KOPT-K1 (cell line): ENCODE results near the gene HMGCS2.
"Not testable (repeated sequence)": the region's sequence is repeated elsewhere in the genome, so short reads cannot be mapped to it uniquely, and the experiment has no call there.

ENCODE experiments used
- H3K27ac ChIP-seq: fragments of 200-600 bp; sonication (generic); 2 replicates; pipeline ENCODE4 v1.5.1; 2016; ENCODE audit warnings: antibody characterized with exemption, mild to moderate bottlenecking, low read depth, low read length; ENCODE audit not compliant: poor library complexity, severe bottlenecking
- H3K36me3 ChIP-seq: fragments of 200-600 bp; sonication (generic); 2 replicates; pipeline ENCODE4 v1.5.1; 2017; ENCODE audit warnings: antibody characterized with exemption, mild to moderate bottlenecking, low read length, moderate library complexity; ENCODE audit not compliant: insufficient read depth
- H3K9me3 ChIP-seq: fragments of 200-600 bp; sonication (generic); 2 replicates; pipeline ENCODE4 v1.5.1; 2017; ENCODE audit warnings: antibody characterized with exemption, low read length, mild to moderate bottlenecking; ENCODE audit not compliant: insufficient read depth, poor library complexity, severe bottlenecking

Gene HMGCS2

GRCh38 chr1:119797162-119797561 lies 28.5 kb upstream of the HMGCS2 start:
- Histone ChIP-seq H3K9me3 (no peaks in the 10 kb centered on the region), H3K27ac (no peak overlapping the region), H3K36me3 (no peaks in the 10 kb centered on the region)

GRCh38 chr1:119795261-119796200 lies 26.8 kb upstream of the HMGCS2 start:
- no peaks in the 10 kb centered on the region for H3K9me3 ChIP-seq
- no peaks in the 10 kb centered on the region for H3K36me3 ChIP-seq
- H3K27ac ChIP-seq: no peak overlapping the region

- no peaks in the 10 kb centered on the region for H3K36me3 ChIP-seq
- no peaks in the 10 kb centered on the region for H3K9me3 ChIP-seq
- no peak overlapping the region for H3K27ac ChIP-seq
These were observed 26.2 kb upstream of the HMGCS2 start for GRCh38 chr1:119794876-119795240.

GRCh38 chr1:119794230-119794875 lies 25.6 kb upstream of the HMGCS2 start:
- Histone ChIP-seq H3K27ac (no peak overlapping the region), H3K36me3 (no peaks in the 10 kb centered on the region), H3K9me3 (no peaks in the 10 kb centered on the region)

- Histone ChIP-seq H3K36me3 (no peaks in the 10 kb centered on the region), H3K27ac (no peak overlapping the region), H3K9me3 (no peaks in the 10 kb centered on the region)
These were observed 22.7 kb upstream of the HMGCS2 start for GRCh38 chr1:119791377-119791776.

GRCh38 chr1:119790451-119791198 lies 21.9 kb upstream of the HMGCS2 start:
- Histone ChIP-seq H3K36me3 (no peaks in the 10 kb centered on the region), H3K9me3 (no peaks in the 10 kb centered on the region), H3K27ac (no peak overlapping the region)

- H3K9me3 ChIP-seq: no peaks in the 10 kb centered on the region
- H3K27ac ChIP-seq: no peak overlapping the region
- H3K36me3 ChIP-seq: no peaks in the 10 kb centered on the region
These were observed 19.1 kb upstream of the HMGCS2 start for GRCh38 chr1:119787776-119788175.

- H3K9me3 ChIP-seq, H3K36me3 ChIP-seq, H3K27ac ChIP-seq: not testable (repeated sequence)
These were observed 17.9 kb upstream of the HMGCS2 start for GRCh38 chr1:119786473-119787050.

GRCh38 chr1:119786046-119786445 lies 17.3 kb upstream of the HMGCS2 start:
- H3K27ac ChIP-seq, H3K9me3 ChIP-seq, H3K36me3 ChIP-seq: not testable (repeated sequence)

- Histone ChIP-seq H3K9me3 (no peaks in the 10 kb centered on the region), H3K36me3 (no peaks in the 10 kb centered on the region), H3K27ac (no peak overlapping the region)
These were observed 15.6 kb upstream of the HMGCS2 start for GRCh38 chr1:119784191-119784781.

GRCh38 chr1:119783354-119784185 lies 14.9 kb upstream of the HMGCS2 start:
- H3K36me3 ChIP-seq: no peaks in the 10 kb centered on the region

GRCh38 chr1:119782631-119783325 lies 14.1 kb upstream of the HMGCS2 start:
- Histone ChIP-seq H3K27ac (no peak overlapping the region), H3K9me3 (no peaks in the 10 kb centered on the region), H3K36me3 (no peaks in the 10 kb centered on the region)

More at GRCh38 chr1:119783354-119784185, 14.9 kb upstream of the HMGCS2 start:
- Histone ChIP-seq H3K27ac (no peak overlapping the region), H3K9me3 (no peaks in the 10 kb centered on the region)

- H3K9me3 ChIP-seq: no peaks in the 10 kb centered on the region
- H3K36me3 ChIP-seq: no peaks in the 10 kb centered on the region
- no peak overlapping the region for H3K27ac ChIP-seq
These were observed 12.9 kb upstream of the HMGCS2 start for GRCh38 chr1:119781434-119782210.
